ENCODE results near the gene CDHR3. TPM values are rescaled to one million over a fixed set of nuclear protein-coding genes. Genes with fewer than 3 reads are reported as not detected.

Gene CDHR3
- total and polyA plus RNA-seq, 4 donors = 1.0 to 10.5 (median 1.8) TPM

DNA sequence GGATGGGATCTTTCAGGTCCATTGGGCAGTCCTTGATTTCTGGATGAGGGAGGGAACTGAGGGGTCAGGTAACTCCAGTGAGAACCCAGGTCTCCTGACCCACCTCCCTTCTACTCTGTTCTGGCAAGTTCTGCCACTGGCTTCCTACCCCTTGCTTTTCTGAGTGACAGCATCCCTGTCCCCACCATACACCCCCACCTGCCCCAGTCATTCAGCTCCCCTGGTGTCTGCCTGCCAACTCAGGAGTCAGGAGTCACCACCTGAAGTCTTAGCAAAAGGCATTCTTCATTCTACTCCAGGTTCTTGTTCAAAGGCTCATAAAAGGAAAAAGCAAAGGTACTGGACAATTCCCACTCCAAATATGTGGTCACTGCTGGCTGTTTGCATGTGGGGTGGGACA lies 26.6 kb downstream of the CDHR3 start:
- no peak for DNase-seq (ENCODE audit: low spot score)
- TF ChIP-seq, protein P1, sequence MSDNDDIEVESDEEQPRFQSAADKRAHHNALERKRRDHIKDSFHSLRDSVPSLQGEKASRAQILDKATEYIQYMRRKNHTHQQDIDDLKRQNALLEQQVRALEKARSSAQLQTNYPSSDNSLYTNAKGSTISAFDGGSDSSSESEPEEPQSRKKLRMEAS (IDR thresholded peaks at IDR 0.05) = no peak
- TF ChIP-seq FOXA2 (IDR thresholded peaks at IDR 0.05) (no peak), NR2F2 (IDR thresholded peaks at IDR 0.05) (no peak), FOXA1 (IDR thresholded peaks at IDR 0.05) (no peak), JUND (IDR thresholded peaks at IDR 0.05) (no peak), YY1 (IDR thresholded peaks at IDR 0.05) (no peak), RXRA (IDR thresholded peaks at IDR 0.05) (no peak), HNF4G (IDR thresholded peaks at IDR 0.05) (no peak), TAF1 (conservative IDR thresholded peaks at IDR 0.05) (no peak), GABPA (IDR thresholded peaks at IDR 0.05 in 1 of 2, conservative IDR thresholded peaks at IDR 0.05 in 1 of 2) (no peak), EGR1 (IDR thresholded peaks at IDR 0.05; ENCODE audit: low read depth in 2 of 2) (no peak), SP1 (IDR thresholded peaks at IDR 0.05) (no peak)
- TF ChIP-seq, protein P2, sequence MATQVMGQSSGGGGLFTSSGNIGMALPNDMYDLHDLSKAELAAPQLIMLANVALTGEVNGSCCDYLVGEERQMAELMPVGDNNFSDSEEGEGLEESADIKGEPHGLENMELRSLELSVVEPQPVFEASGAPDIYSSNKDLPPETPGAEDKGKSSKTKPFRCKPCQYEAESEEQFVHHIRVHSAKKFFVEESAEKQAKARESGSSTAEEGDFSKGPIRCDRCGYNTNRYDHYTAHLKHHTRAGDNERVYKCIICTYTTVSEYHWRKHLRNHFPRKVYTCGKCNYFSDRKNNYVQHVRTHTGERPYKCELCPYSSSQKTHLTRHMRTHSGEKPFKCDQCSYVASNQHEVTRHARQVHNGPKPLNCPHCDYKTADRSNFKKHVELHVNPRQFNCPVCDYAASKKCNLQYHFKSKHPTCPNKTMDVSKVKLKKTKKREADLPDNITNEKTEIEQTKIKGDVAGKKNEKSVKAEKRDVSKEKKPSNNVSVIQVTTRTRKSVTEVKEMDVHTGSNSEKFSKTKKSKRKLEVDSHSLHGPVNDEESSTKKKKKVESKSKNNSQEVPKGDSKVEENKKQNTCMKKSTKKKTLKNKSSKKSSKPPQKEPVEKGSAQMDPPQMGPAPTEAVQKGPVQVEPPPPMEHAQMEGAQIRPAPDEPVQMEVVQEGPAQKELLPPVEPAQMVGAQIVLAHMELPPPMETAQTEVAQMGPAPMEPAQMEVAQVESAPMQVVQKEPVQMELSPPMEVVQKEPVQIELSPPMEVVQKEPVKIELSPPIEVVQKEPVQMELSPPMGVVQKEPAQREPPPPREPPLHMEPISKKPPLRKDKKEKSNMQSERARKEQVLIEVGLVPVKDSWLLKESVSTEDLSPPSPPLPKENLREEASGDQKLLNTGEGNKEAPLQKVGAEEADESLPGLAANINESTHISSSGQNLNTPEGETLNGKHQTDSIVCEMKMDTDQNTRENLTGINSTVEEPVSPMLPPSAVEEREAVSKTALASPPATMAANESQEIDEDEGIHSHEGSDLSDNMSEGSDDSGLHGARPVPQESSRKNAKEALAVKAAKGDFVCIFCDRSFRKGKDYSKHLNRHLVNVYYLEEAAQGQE (IDR thresholded peaks at IDR 0.05) = no peak
- H3K4me3 ChIP-seq (ENCODE audit: low read depth in 1 of 3, low read length in 3 of 3) = no peak overlapping the region
- H3K9ac ChIP-seq (ENCODE audit: low read depth in 1 of 2, low read length in 2 of 2) = no peak overlapping the region
- H3K36me3 ChIP-seq (ENCODE audit: control insufficient read depth in 4 of 4, insufficient read depth in 3 of 4, low read depth in 1 of 4, low read length in 3 of 4) = no peaks in the 10 kb centered on the region
- no peaks in the 10 kb centered on the region for H3K27me3 ChIP-seq (ENCODE audit: control insufficient read depth in 4 of 4, insufficient read depth in 4 of 4, low read length in 3 of 4)
- H3K4me1 ChIP-seq (ENCODE audit: control insufficient read depth in 4 of 4, insufficient read depth in 4 of 4, low read length in 3 of 4) = no peaks in the 10 kb centered on the region
- no peaks in the 10 kb centered on the region for H3K9me3 ChIP-seq (ENCODE audit: control insufficient read depth in 4 of 4, low read length in 3 of 4)
- no peak overlapping the region for H3K27ac ChIP-seq (ENCODE audit: low read depth in 1 of 2, low read length in 2 of 2)

DNA sequence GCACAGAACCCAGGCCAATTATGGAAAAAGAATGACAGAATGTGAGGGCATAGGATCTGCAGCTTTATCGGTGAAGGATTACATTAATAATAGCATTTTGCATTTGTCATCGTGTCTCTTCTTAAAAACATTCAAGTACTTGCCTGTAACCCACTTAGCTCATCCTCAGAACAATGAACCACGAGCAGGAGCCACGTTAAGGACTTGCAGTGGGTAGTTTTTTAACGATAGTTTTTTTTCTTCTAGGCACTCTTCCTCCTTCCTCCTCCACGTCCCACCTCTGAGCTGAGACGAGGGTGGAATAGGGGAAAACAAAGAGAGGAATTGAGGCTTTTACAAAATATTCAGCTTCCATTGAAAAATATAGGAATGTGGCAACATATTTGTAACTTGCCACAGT lies 27.1 kb downstream of the CDHR3 start:
- Histone ChIP-seq H3K36me3 (ENCODE audit: control insufficient read depth in 4 of 4, insufficient read depth in 3 of 4, low read depth in 1 of 4, low read length in 3 of 4) (no peaks in the 10 kb centered on the region), H3K27ac (ENCODE audit: low read depth in 1 of 2, low read length in 2 of 2) (no peak overlapping the region), H3K4me1 (ENCODE audit: control insufficient read depth in 4 of 4, insufficient read depth in 4 of 4, low read length in 3 of 4) (no peaks in the 10 kb centered on the region), H3K9me3 (ENCODE audit: control insufficient read depth in 4 of 4, low read length in 3 of 4) (no peaks in the 10 kb centered on the region), H3K27me3 (ENCODE audit: control insufficient read depth in 4 of 4, insufficient read depth in 4 of 4, low read length in 3 of 4) (no peaks in the 10 kb centered on the region), H3K4me3 (ENCODE audit: low read depth in 1 of 3, low read length in 3 of 3) (no peak overlapping the region), H3K9ac (ENCODE audit: low read depth in 1 of 2, low read length in 2 of 2) (no peak overlapping the region)
- 93% methylated on average over 7 of the region's 7 CpGs for WGBS
- DNase-seq (ENCODE audit: low spot score) = no peak
- TF ChIP-seq, protein P1 (IDR thresholded peaks at IDR 0.05) = no peak
- TF ChIP-seq TAF1 (conservative IDR thresholded peaks at IDR 0.05) (no peak), SP1 (IDR thresholded peaks at IDR 0.05) (no peak), JUND (IDR thresholded peaks at IDR 0.05) (no peak), YY1 (IDR thresholded peaks at IDR 0.05) (no peak), NR2F2 (IDR thresholded peaks at IDR 0.05) (no peak), HNF4G (IDR thresholded peaks at IDR 0.05) (no peak), FOXA1 (IDR thresholded peaks at IDR 0.05) (no peak), RXRA (IDR thresholded peaks at IDR 0.05) (no peak), EGR1 (IDR thresholded peaks at IDR 0.05; ENCODE audit: low read depth in 2 of 2) (no peak), RAD21 (IDR thresholded peaks at IDR 0.05) (no peak)
- TF ChIP-seq, protein P3, sequence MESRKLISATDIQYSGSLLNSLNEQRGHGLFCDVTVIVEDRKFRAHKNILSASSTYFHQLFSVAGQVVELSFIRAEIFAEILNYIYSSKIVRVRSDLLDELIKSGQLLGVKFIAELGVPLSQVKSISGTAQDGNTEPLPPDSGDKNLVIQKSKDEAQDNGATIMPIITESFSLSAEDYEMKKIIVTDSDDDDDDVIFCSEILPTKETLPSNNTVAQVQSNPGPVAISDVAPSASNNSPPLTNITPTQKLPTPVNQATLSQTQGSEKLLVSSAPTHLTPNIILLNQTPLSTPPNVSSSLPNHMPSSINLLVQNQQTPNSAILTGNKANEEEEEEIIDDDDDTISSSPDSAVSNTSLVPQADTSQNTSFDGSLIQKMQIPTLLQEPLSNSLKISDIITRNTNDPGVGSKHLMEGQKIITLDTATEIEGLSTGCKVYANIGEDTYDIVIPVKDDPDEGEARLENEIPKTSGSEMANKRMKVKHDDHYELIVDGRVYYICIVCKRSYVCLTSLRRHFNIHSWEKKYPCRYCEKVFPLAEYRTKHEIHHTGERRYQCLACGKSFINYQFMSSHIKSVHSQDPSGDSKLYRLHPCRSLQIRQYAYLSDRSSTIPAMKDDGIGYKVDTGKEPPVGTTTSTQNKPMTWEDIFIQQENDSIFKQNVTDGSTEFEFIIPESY (IDR thresholded peaks at IDR 0.05) = no peak
- TF ChIP-seq, protein P4, sequence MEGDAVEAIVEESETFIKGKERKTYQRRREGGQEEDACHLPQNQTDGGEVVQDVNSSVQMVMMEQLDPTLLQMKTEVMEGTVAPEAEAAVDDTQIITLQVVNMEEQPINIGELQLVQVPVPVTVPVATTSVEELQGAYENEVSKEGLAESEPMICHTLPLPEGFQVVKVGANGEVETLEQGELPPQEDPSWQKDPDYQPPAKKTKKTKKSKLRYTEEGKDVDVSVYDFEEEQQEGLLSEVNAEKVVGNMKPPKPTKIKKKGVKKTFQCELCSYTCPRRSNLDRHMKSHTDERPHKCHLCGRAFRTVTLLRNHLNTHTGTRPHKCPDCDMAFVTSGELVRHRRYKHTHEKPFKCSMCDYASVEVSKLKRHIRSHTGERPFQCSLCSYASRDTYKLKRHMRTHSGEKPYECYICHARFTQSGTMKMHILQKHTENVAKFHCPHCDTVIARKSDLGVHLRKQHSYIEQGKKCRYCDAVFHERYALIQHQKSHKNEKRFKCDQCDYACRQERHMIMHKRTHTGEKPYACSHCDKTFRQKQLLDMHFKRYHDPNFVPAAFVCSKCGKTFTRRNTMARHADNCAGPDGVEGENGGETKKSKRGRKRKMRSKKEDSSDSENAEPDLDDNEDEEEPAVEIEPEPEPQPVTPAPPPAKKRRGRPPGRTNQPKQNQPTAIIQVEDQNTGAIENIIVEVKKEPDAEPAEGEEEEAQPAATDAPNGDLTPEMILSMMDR (IDR thresholded peaks at IDR 0.05; ENCODE audit: low read depth, low read length, missing input control) = no peak

All from liver (tissue), 9 donors.